Measurements from ENCODE around the gene CTTNBP2NL. TPM values are rescaled to one million over a fixed set of nuclear protein-coding genes. Genes with fewer than 3 reads are reported as not detected.
"Not testable (repeated sequence)": the region's sequence is repeated elsewhere in the genome, so short reads cannot be mapped to it uniquely, and the experiment has no call there.

CTTNBP2NL gene
- total RNA-seq, 1 donor from 2014 or later: 44.0 TPM

GRCh38 chr1:112466078-112466660 is 70.2 kb downstream of the CTTNBP2NL start:
- TF ChIP-seq CTCF (IDR thresholded peaks at IDR 0.05; ENCODE audit: insufficient read depth, low read length, poor library complexity, severe bottlenecking): peak; percentile 86
- DNase-seq (ENCODE audit: low read depth): peak; percentile 59
- Histone ChIP-seq H3K27me3 (ENCODE audit: control insufficient read depth, insufficient read depth, low read length) (no peaks in the 10 kb centered on the region), H3K36me3 (ENCODE audit: control insufficient read depth, insufficient read depth, low read length) (no peaks in the 10 kb centered on the region), H3K4me3 (ENCODE audit: low read depth, low read length) (peak overlapping the region; percentile 26)

GRCh38 chr1:112470324-112470723 is 74.3 kb downstream of the CTTNBP2NL start:
- DNase-seq (ENCODE audit: low read depth); H3K36me3 ChIP-seq (ENCODE audit: control insufficient read depth, insufficient read depth, low read length); H3K27me3 ChIP-seq (ENCODE audit: control insufficient read depth, insufficient read depth, low read length); H3K4me3 ChIP-seq (ENCODE audit: low read depth, low read length): not testable (repeated sequence)

- Histone ChIP-seq H3K4me3 (ENCODE audit: low read depth, low read length) (no peak overlapping the region), H3K36me3 (ENCODE audit: control insufficient read depth, insufficient read depth, low read length) (no peaks in the 10 kb centered on the region), H3K27me3 (ENCODE audit: control insufficient read depth, insufficient read depth, low read length) (no peaks in the 10 kb centered on the region)
- no peak for DNase-seq (ENCODE audit: low read depth)
- TF ChIP-seq CTCF (IDR thresholded peaks at IDR 0.05; ENCODE audit: insufficient read depth, low read length, poor library complexity, severe bottlenecking): no peak
Measured at GRCh38 chr1:112470966-112471365, 75.0 kb downstream of the CTTNBP2NL start.

- no peak for DNase-seq (ENCODE audit: low read depth)
- no peak overlapping the region for H3K4me3 ChIP-seq (ENCODE audit: low read depth, low read length)
- no peak for TF ChIP-seq CTCF (IDR thresholded peaks at IDR 0.05; ENCODE audit: insufficient read depth, low read length, poor library complexity, severe bottlenecking)
- H3K36me3 ChIP-seq (ENCODE audit: control insufficient read depth, insufficient read depth, low read length): no peaks in the 10 kb centered on the region
- no peaks in the 10 kb centered on the region for H3K27me3 ChIP-seq (ENCODE audit: control insufficient read depth, insufficient read depth, low read length)
Measured at GRCh38 chr1:112472142-112472541, 76.1 kb downstream of the CTTNBP2NL start.

- no peak for DNase-seq (ENCODE audit: low read depth)
- TF ChIP-seq CTCF (IDR thresholded peaks at IDR 0.05; ENCODE audit: insufficient read depth, low read length, poor library complexity, severe bottlenecking): no peak
- Histone ChIP-seq H3K4me3 (ENCODE audit: low read depth, low read length) (no peak overlapping the region), H3K36me3 (ENCODE audit: control insufficient read depth, insufficient read depth, low read length) (no peaks in the 10 kb centered on the region), H3K27me3 (ENCODE audit: control insufficient read depth, insufficient read depth, low read length) (no peaks in the 10 kb centered on the region)
Measured at GRCh38 chr1:112477550-112477949, 81.5 kb downstream of the CTTNBP2NL start.

GRCh38 chr1:112478314-112478713 is 82.3 kb downstream of the CTTNBP2NL start:
- H3K27me3 ChIP-seq (ENCODE audit: control insufficient read depth, insufficient read depth, low read length): no peaks in the 10 kb centered on the region
- TF ChIP-seq CTCF (IDR thresholded peaks at IDR 0.05; ENCODE audit: insufficient read depth, low read length, poor library complexity, severe bottlenecking): no peak
- no peak overlapping the region for H3K4me3 ChIP-seq (ENCODE audit: low read depth, low read length)
- H3K36me3 ChIP-seq (ENCODE audit: control insufficient read depth, insufficient read depth, low read length): no peaks in the 10 kb centered on the region
- DNase-seq (ENCODE audit: low read depth): no peak

DNA sequence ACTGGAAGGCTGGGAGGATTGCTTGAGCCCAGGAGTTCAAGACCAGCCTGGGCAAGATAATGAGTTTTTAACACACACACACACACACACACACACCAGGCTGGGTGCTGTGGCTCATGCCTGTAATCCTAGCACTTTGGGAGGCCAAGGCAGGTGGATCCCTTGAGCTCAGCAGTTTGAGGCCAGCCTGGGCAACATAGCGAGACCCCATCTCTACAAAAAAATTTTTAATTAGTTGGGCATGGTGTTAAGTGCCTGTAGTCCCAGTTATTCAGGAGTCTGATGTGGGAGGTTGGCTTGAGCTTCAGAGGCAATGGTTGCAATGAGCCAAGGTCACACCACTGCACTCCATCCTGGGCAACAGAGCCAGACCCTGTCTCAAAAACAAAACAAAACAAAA is 90.0 kb downstream of the CTTNBP2NL start:
- not testable (repeated sequence) for H3K27me3 ChIP-seq (ENCODE audit: control insufficient read depth, insufficient read depth, low read length); H3K4me3 ChIP-seq (ENCODE audit: low read depth, low read length); DNase-seq (ENCODE audit: low read depth); H3K36me3 ChIP-seq (ENCODE audit: control insufficient read depth, insufficient read depth, low read length)

- H3K27me3 ChIP-seq (ENCODE audit: control insufficient read depth, insufficient read depth, low read length); H3K36me3 ChIP-seq (ENCODE audit: control insufficient read depth, insufficient read depth, low read length); DNase-seq (ENCODE audit: low read depth); H3K4me3 ChIP-seq (ENCODE audit: low read depth, low read length): not testable (repeated sequence)
Measured at GRCh38 chr1:112487686-112488085, 91.7 kb downstream of the CTTNBP2NL start.
